Heart right ventricle (tissue), 16 donors: Measurements from ENCODE around the gene FAM120C. TPM values are rescaled to one million over a fixed set of nuclear protein-coding genes. Genes with fewer than 3 reads are reported as not detected.

ENCODE experiments used
- ATAC-seq, 8 donors: fragments of 200-7000 bp; cut with Tn5 transposase; one replicate each; pipeline ENCODE4 v1.9.1; 2020; ENCODE audit warnings: mild to moderate bottlenecking in 8 of 8, moderate library complexity in 8 of 8, moderate number of reproducible peaks in 1 of 8
- DNase-seq, 2 donors: peaks; one replicate each; pipeline ENCODE4 v3.0.0-alpha.2; 2020
- H3K27ac ChIP-seq, 10 donors: fragments of 200-600 bp; sonication (generic) in 2 of 10; one replicate each; pipeline versions ENCODE4 v1.5.0 to v1.8.0; 2020 to 2022; ENCODE audit warnings: mild to moderate bottlenecking in 3 of 10
- H3K27me3 ChIP-seq, 7 donors: fragments of 200-600 bp; one replicate each; pipeline ENCODE4 v1.8.0; 2021 to 2022; ENCODE audit warnings: mild to moderate bottlenecking in 2 of 7
- H3K36me3 ChIP-seq, 9 donors: fragments of 200-600 bp; sonication (generic) in 1 of 9; one replicate each; pipeline versions ENCODE4 v1.5.0 to v1.8.0; 2020 to 2022; ENCODE audit warnings: mild to moderate bottlenecking in 2 of 9
- H3K4me1 ChIP-seq, 9 donors: fragments of 200-600 bp; sonication (generic) in 1 of 9; one replicate each; pipeline versions ENCODE4 v1.5.0 to v1.8.0; 2020 to 2022; ENCODE audit warnings: mild to moderate bottlenecking in 4 of 9
- H3K4me3 ChIP-seq, 10 donors: fragments of 200-600 bp; sonication (generic) in 2 of 10; one replicate each; pipeline versions ENCODE4 v1.5.0 to v1.8.0; 2020 to 2022; ENCODE audit warnings: mild to moderate bottlenecking in 7 of 10, moderate library complexity in 2 of 10
- H3K9me3 ChIP-seq, 11 donors: fragments of 200-600 bp in 10 of 11; sonication (generic) in 2 of 11; one replicate each; pipeline versions ENCODE4 v1.5.0 to v1.8.0; 2013 to 2022; ENCODE audit warnings: mild to moderate bottlenecking in 2 of 11, control low read depth in 1 of 11, moderate library complexity in 1 of 11
- CTCF ChIP-seq, 9 donors: fragments of 200-600 bp; sonication (generic) in 2 of 9; IDR thresholded peaks; one replicate each; pipeline versions ENCODE4 v1.5.0 to v1.8.0; 2021 to 2022; ENCODE audit warnings: antibody characterized with exemption in 9 of 9, mild to moderate bottlenecking in 5 of 9, moderate library complexity in 1 of 9
- WGBS, 2 donors: extraction: QIAGEN DNeasy Blood & Tissue Kit; methylation state at CpG; one replicate each; pipeline ENCODE4 v1.1.7; 2013; ENCODE audit warnings: inconsistent platforms in 1 of 2; 5-methylcytosine and 5-hydroxymethylcytosine counted together
- intact Hi-C, 10 donors: fragments of 100-400 bp; cut with DNase I; formaldehyde crosslinking; loops; one replicate each; pipeline versions ENCODE4 v1.11.1 to v1.14.2; 2022
- polyA plus RNA-seq, 2 donors: library from polyadenylated mRNA; stranded (reverse); fragments of 200-250 nt; gene quantifications; one replicate each; pipeline ENCODE4 v1.2.3, GENCODE V29; 2013
- total RNA-seq, 10 donors: library from RNA; stranded (reverse); fragmentation: NEBNext Ultra II Directional in 3 of 10; extraction: Animal tissue kit (Norgen Biotek cat#: 25700) in 3 of 10; gene quantifications; one replicate each; pipeline versions ENCODE4 v1.2.1 to v1.2.4, GENCODE V29; 2021 to 2023
- donor health status: Arrhythmogenic right ventricular cardiomyopathy.
- donor health status: ischemic (EF 13 %, LVEDD 7.1; RV severe dilation, severe dysfunction).
- donor health status: healthy with polysubstance abuse.
- donor health status: DM: no; HTN: yes; CAD: no.
- donor health status: DM: no; HTN: no; CAD: no.
- donor health status: ischemic (EF 25% LVEDD 6.9; RV normal size, moderate dysfunction).
- donor health status: ischemic (EF 25% LVEDD 5.7; RV mildly dilated, moderate dysfunction).
- donor health status: healthy.
- donor health status: DM: yes; HTN: yes; CAD: no.
- donor health status: Ischemic cardiomyopathy.
- donor health status: ischemic (EF 35%, LVEDD 5.7; RV mildly dilated, moderate dysfunction).
- donor health status: nonischemic (EF 11% LVEDD 7.7; RV severe dilation, severe dysfunction).
- donor health status: DM: yes; HTN: yes; CAD: no.
- donor health status: PGD.
- donor health status: ischemic (EF 29% LVEDD 5.4; RV normal size, mild dysfunction).
- donor health status: nonischemic (EF 23%, LVEDD 6.1; RV moderate dilation, normal function).

Gene FAM120C
- total and polyA plus RNA-seq, 12 donors: 1.7 to 9.4 (median 6.7) TPM

DNA sequence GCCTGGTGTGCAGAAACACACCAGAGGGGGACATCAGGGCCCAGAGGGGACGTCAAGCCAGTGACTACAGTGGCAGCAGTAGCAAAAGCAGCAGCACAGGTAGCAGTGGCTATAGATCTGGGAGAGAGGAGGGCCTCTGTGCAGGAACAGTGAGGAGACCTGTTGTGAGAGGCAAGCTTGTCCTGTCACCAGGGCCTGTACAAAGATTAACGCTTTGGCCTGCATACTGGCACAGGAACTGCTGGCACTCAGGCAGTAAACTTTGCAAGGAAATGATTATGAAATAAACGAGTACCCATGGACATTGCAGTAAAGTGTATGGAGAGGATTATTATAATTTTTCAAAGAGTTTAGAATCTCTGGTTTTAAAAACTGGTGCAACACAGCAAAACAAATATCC, 133.3 kb downstream of the FAM120C start:
- ATAC-seq: peak in 3 of 8 donors; percentile 51 to 65 (median 61)
- peak in 1 of 2 donors; percentile 3 for DNase-seq
- no peak for TF ChIP-seq CTCF (IDR thresholded peaks at IDR 0.05)
- peaks cover 0 to 7% (median 0%) of the 10 kb centered on the region in 9 donors for H3K4me1 ChIP-seq
- peak overlapping the region in 1 of 10 donors; percentile 17 for H3K27ac ChIP-seq
- intact Hi-C loops: loop anchor here in 4 of 10 donors (10.0 kb wide), 4 partner anchors 125 to 755 kb away; partner anchors contain the start of genes FAM120C (in 1 of the 4), HUWE1 (in 1 of the 4) and MAGED2 (in 1 of the 4)
- no peak overlapping the region for H3K4me3 ChIP-seq
- H3K36me3 ChIP-seq: no peaks in the 10 kb centered on the region
- H3K9me3 ChIP-seq: no peaks in the 10 kb centered on the region
- WGBS, 2 donors: 44 to 65% methylated on average over 3 of the region's 3 CpGs
- H3K27me3 ChIP-seq: no peaks in the 10 kb centered on the region

- ATAC-seq: no peak
- Histone ChIP-seq H3K36me3 (no peaks in the 10 kb centered on the region), H3K27me3 (no peaks in the 10 kb centered on the region), H3K4me3 (no peak overlapping the region), H3K27ac (no peak overlapping the region), H3K9me3 (no peaks in the 10 kb centered on the region), H3K4me1 (peaks cover 0 to 7% (median 0%) of the 10 kb centered on the region in 9 donors)
- WGBS, 2 donors: 74 to 80% methylated on average over 1 of the region's 1 CpG
- intact Hi-C loops: loop anchor here in 4 of 10 donors (10.0 kb wide), 4 partner anchors 126 to 756 kb away; partner anchors contain the start of genes FAM120C (in 1 of the 4), HUWE1 (in 1 of the 4) and MAGED2 (in 1 of the 4)
- no peak for TF ChIP-seq CTCF (IDR thresholded peaks at IDR 0.05)
- no peak for DNase-seq
Measured at GRCh38 chrX:54048412-54048811, 134.6 kb downstream of the FAM120C start.

- intact Hi-C loops: loop anchor here in 5 of 10 donors (2.0 to 10.0 kb wide), 5 partner anchors 129 to 759 kb away; partner anchors contain the start of genes FAM120C (in 2 of the 5), HUWE1 (in 1 of the 5) and MAGED2 (in 1 of the 5)
- no peak for TF ChIP-seq CTCF (IDR thresholded peaks at IDR 0.05)
- DNase-seq (no peak), ATAC-seq (no peak)
- peak overlapping the region in 4 of 10 donors; percentile 90 to 98 (median 97) for H3K27ac ChIP-seq
- H3K4me1 ChIP-seq: peaks cover 0 to 8% (median 0%) of the 10 kb centered on the region in 9 donors
- 92 to 94% methylated on average over 12 of the region's 12 CpGs for WGBS, 2 donors
- no peaks in the 10 kb centered on the region for H3K9me3 ChIP-seq
- no peaks in the 10 kb centered on the region for H3K27me3 ChIP-seq
- peaks cover 0 to 19% (median 2%) of the 10 kb centered on the region in 9 donors for H3K36me3 ChIP-seq
- no peak overlapping the region for H3K4me3 ChIP-seq
Measured at GRCh38 chrX:54045563-54046228, 137.4 kb downstream of the FAM120C start.

- Histone ChIP-seq H3K27ac (peak overlapping the region; percentile 85 to 98 (median 96)), H3K9me3 (no peaks in the 10 kb centered on the region), H3K4me3 (peak overlapping the region; percentile 47 to 88 (median 76)), H3K27me3 (no peaks in the 10 kb centered on the region), H3K4me1 (peaks cover 0 to 8% (median 0%) of the 10 kb centered on the region in 9 donors), H3K36me3 (peaks cover 0 to 27% (median 5%) of the 10 kb centered on the region in 9 donors)
- WGBS, 2 donors: 6 to 9% methylated on average over 9 to 10 of the region's 10 CpGs
- intact Hi-C loops: loop anchor here in 6 of 10 donors (2.0 to 10.0 kb wide), 7 partner anchors 130 to 760 kb away; partner anchors contain the start of genes FAM120C (in 3 of the 6), GNL3L (in 1 of the 6), HUWE1 (in 1 of the 6) and MAGED2 (in 1 of the 6)
- DNase-seq (no peak), ATAC-seq (peak in 5 of 8 donors; percentile 1 to 15 (median 15))
- TF ChIP-seq CTCF (IDR thresholded peaks at IDR 0.05): no peak
Measured at GRCh38 chrX:54044877-54045338, 138.1 kb downstream of the FAM120C start.
